ENCODE measurements around the gene NACA.

DNA sequence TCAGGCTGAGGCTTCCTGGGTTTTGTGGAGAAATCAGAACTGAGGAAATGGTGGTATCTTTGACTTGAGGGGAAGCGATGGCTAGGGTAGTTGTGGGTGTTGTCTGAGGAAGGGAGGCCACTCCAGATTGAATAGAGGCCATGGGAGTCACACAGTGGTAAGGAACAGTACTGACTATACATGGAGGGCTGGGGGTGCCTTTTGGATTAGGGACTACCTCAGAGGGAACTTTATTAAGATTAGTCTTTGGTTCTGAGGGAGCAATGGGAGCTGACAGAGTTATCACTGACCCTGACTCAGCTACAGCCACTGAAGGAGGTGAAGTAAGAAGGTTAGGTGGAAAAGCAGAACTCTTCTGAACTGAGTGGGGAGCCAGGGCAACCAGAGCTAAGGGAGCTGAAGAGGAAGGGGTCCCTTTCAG, 4.4 kb downstream of the NACA start:
- TF ChIP-seq, protein P1, sequence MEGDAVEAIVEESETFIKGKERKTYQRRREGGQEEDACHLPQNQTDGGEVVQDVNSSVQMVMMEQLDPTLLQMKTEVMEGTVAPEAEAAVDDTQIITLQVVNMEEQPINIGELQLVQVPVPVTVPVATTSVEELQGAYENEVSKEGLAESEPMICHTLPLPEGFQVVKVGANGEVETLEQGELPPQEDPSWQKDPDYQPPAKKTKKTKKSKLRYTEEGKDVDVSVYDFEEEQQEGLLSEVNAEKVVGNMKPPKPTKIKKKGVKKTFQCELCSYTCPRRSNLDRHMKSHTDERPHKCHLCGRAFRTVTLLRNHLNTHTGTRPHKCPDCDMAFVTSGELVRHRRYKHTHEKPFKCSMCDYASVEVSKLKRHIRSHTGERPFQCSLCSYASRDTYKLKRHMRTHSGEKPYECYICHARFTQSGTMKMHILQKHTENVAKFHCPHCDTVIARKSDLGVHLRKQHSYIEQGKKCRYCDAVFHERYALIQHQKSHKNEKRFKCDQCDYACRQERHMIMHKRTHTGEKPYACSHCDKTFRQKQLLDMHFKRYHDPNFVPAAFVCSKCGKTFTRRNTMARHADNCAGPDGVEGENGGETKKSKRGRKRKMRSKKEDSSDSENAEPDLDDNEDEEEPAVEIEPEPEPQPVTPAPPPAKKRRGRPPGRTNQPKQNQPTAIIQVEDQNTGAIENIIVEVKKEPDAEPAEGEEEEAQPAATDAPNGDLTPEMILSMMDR (IDR thresholded peaks at IDR 0.05; ENCODE audit: insufficient read depth, low read length, poor library complexity, severe bottlenecking): no peak
- no peak for TF ChIP-seq EZH2phosphoT487 (conservative IDR thresholded peaks at IDR 0.05; ENCODE audit: low read length)

Data from SU-DHL-6 (cell line).